ENCODE results near the gene ZNFX1.

The ZNFX1 gene

GRCh38 chr20:49276161-49276960, 1.5 kb downstream of the ZNFX1 start:
- TF ChIP-seq CTCF (IDR thresholded peaks at IDR 0.05; ENCODE audit: low read length) (no peak), EZH2phosphoT487 (IDR thresholded peaks at IDR 0.05; ENCODE audit: low read length) (no peak), EZH2 (optimal IDR thresholded peaks at IDR 0.05; ENCODE audit: low read depth, low read length) (no peak)

GRCh38 chr20:49275636-49276035, 2.2 kb downstream of the ZNFX1 start:
- Histone ChIP-seq H3K36me3 (replicated peaks; ENCODE audit: insufficient read depth, low read length) (peaks cover 22% of the 10 kb centered on the region), H3K27ac (ENCODE audit: low read length) (no peak overlapping the region), H2AFZ (ENCODE audit: low read length) (no peak overlapping the region), H3K27me3 (replicated peaks; ENCODE audit: insufficient read depth, low read length) (no peaks in the 10 kb centered on the region), H3K4me1 (ENCODE audit: low read length) (peaks cover 37% of the 10 kb centered on the region), H3K9me3 (replicated peaks; ENCODE audit: insufficient read depth, low read length) (no peaks in the 10 kb centered on the region), H3K9ac (ENCODE audit: low read length) (no peak overlapping the region), H3K4me2 (ENCODE audit: low read depth, low read length) (no peak overlapping the region; the same call in 1 of the 2 replicates), H3K79me2 (ENCODE audit: low read length) (peaks cover 38% of the 10 kb centered on the region), H3K4me3 (ENCODE audit: low read length) (no peak overlapping the region), H4K20me1 (ENCODE audit: insufficient read depth, low read length) (no peaks in the 10 kb centered on the region), H3F3A (ENCODE audit: insufficient read depth, low read length) (peaks cover 37% of the 10 kb centered on the region), H3K9me2 (replicated peaks; ENCODE audit: insufficient read depth, low read length) (no peaks in the 10 kb centered on the region)
- no peak for TF ChIP-seq EZH2 (optimal IDR thresholded peaks at IDR 0.05; ENCODE audit: low read depth, low read length)
- no peak for TF ChIP-seq EZH2phosphoT487 (IDR thresholded peaks at IDR 0.05; ENCODE audit: low read length)
- TF ChIP-seq CTCF (IDR thresholded peaks at IDR 0.05; ENCODE audit: low read length) = no peak
- no peak for DNase-seq

More at GRCh38 chr20:49276161-49276960, 1.5 kb downstream of the ZNFX1 start:
- DNase-seq = no peak
- Histone ChIP-seq H3K4me2 (ENCODE audit: low read depth, low read length) (peak overlapping the region; percentile 85; the same call in 1 of the 2 replicates), H3K9ac (ENCODE audit: low read length) (no peak overlapping the region), H3K79me2 (ENCODE audit: low read length) (peaks cover 40% of the 10 kb centered on the region), H3K27ac (ENCODE audit: low read length) (no peak overlapping the region), H3F3A (ENCODE audit: insufficient read depth, low read length) (peaks cover 42% of the 10 kb centered on the region), H3K36me3 (replicated peaks; ENCODE audit: insufficient read depth, low read length) (peaks cover 25% of the 10 kb centered on the region), H2AFZ (ENCODE audit: low read length) (no peak overlapping the region), H4K20me1 (ENCODE audit: insufficient read depth, low read length) (no peaks in the 10 kb centered on the region), H3K27me3 (replicated peaks; ENCODE audit: insufficient read depth, low read length) (no peaks in the 10 kb centered on the region), H3K9me3 (replicated peaks; ENCODE audit: insufficient read depth, low read length) (no peaks in the 10 kb centered on the region), H3K4me3 (ENCODE audit: low read length) (no peak overlapping the region), H3K4me1 (ENCODE audit: low read length) (peaks cover 37% of the 10 kb centered on the region), H3K9me2 (replicated peaks; ENCODE audit: insufficient read depth, low read length) (no peaks in the 10 kb centered on the region)

GRCh38 chr20:49275216-49275615, 2.6 kb downstream of the ZNFX1 start:
- Histone ChIP-seq H3K4me1 (ENCODE audit: low read length) (peaks cover 37% of the 10 kb centered on the region), H4K20me1 (ENCODE audit: insufficient read depth, low read length) (no peaks in the 10 kb centered on the region), H3K9me3 (replicated peaks; ENCODE audit: insufficient read depth, low read length) (no peaks in the 10 kb centered on the region), H3K9ac (ENCODE audit: low read length) (no peak overlapping the region), H3K27ac (ENCODE audit: low read length) (no peak overlapping the region), H3K27me3 (replicated peaks; ENCODE audit: insufficient read depth, low read length) (no peaks in the 10 kb centered on the region), H3K36me3 (replicated peaks; ENCODE audit: insufficient read depth, low read length) (peaks cover 22% of the 10 kb centered on the region), H3K9me2 (replicated peaks; ENCODE audit: insufficient read depth, low read length) (no peaks in the 10 kb centered on the region), H3F3A (ENCODE audit: insufficient read depth, low read length) (peaks cover 37% of the 10 kb centered on the region), H3K4me2 (ENCODE audit: low read depth, low read length) (no peak overlapping the region), H3K79me2 (ENCODE audit: low read length) (peaks cover 33% of the 10 kb centered on the region), H3K4me3 (ENCODE audit: low read length) (no peak overlapping the region), H2AFZ (ENCODE audit: low read length) (no peak overlapping the region)
- TF ChIP-seq EZH2phosphoT487 (IDR thresholded peaks at IDR 0.05; ENCODE audit: low read length) (no peak), EZH2 (optimal IDR thresholded peaks at IDR 0.05; ENCODE audit: low read depth, low read length) (no peak), CTCF (IDR thresholded peaks at IDR 0.05; ENCODE audit: low read length) (no peak)
- no peak for DNase-seq
